GM19023 (cell line): ENCODE data around the gene TUT7.
A peak's percentile ranks its signal among the peaks of the same experiment; 100 is the strongest.

ENCODE experiments used
- ATAC-seq: cut with Tn5 transposase; IDR thresholded peaks from one replicate; pipeline ENCODE4 v1.9.1; 2021; ENCODE audit warnings: mild to moderate bottlenecking, moderate library complexity; ENCODE audit not compliant: unreplicated experiment

Gene TUT7

DNA sequence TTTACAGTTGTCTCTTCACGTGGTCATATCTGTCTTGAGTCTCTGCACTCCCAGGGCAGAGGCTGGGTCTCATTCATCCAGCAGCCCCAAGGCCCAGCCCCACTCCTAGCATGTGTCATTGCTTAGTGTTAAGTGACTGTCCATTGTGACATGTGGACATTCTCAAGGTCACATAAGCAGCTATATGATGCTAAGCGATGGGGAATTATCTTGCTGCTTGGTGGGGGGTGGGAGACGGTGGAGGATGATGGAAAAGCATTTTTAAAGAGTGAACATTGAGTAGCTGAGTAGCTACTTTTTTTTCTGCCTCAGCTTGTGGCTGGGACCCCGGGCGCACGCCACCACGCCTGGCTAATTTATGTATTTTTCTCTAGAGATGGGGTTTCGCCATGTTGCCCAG lies 94.7 kb downstream of the TUT7 start, which contains the start of gene C9orf153:
Gene C9orf153 (minus strand): TSS at position 101 of the 400 bp plus-strand sequence. CDS start 30,054 bp downstream, outside the sequence.
- no peak for ATAC-seq

DNA sequence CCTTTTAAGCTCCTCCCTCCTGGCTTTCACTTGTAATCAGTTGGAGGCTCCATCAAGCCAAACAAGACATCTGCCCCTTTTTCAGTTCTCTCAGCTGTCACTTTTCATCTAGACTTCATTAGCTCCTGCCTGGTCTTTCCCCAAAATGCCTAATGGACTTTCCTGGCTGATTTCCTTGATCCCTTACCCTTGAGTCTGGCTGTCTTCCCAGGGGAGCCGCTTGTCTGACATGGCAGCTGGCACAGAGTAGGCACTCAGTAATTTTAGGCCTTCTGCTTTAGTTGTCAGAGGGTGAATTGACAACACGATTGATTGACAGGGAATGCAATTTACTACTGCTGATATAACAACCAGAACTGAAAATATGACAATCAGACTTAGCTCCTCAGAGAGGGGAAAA lies 96.8 kb downstream of the TUT7 start:
- ATAC-seq: no peak

DNA sequence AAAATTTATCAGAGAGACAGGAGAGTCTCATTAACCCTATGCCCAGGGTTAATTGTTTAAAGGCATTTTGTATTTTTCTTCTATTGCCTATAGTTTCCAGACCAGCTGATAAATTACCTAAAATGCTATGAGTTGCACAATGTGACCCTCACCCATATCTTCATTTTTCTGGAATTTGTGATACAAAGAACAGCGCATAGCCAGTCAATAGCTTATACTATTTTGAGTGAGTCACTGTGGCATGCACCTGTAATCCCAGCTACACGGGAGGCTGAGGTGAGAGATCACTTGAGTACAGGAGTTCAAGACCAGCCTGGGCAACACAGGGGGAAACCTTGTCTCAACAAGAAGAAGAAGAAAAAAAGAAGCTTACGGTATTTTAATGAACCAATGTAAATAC lies 97.6 kb downstream of the TUT7 start:
- no peak for ATAC-seq

DNA sequence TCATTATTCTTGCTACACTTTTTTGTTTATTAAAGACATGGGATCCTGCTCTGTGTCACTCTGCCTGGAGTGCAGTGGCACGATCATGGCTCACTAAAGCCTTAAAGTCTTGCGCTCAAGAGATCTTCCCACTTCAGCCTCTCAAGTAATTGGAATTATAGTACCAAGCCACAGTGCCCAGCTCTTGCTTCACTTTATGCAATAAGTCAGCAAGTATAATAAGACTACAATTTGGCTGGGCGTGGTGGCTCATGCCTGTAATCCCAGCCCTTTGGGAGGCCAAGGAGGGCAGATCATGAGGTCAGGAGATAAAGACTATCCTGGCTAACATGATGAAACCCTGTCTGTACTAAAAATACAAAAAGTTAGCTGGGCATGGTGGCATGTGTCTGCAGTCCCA lies 100.6 kb downstream of the TUT7 start:
- no peak for ATAC-seq

DNA sequence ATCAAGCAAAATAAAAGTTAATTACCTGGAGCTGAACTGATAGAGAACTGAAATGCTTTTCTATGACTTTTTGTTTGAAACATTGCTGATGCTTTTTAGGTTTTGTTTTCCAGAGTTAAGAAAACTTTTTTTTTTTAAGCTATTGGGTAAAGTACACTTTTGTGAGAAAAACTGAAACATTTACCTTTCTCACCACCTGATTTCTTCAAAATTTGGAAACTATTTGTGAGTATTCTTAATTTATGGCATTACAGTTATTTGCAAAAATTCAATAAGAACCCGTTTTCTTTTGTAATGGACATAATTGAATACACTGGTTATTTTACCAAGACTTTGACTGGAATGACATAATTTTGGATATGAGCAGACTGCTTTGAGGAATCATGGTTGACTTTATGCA lies 101.3 kb downstream of the TUT7 start:
- ATAC-seq: no peak

DNA sequence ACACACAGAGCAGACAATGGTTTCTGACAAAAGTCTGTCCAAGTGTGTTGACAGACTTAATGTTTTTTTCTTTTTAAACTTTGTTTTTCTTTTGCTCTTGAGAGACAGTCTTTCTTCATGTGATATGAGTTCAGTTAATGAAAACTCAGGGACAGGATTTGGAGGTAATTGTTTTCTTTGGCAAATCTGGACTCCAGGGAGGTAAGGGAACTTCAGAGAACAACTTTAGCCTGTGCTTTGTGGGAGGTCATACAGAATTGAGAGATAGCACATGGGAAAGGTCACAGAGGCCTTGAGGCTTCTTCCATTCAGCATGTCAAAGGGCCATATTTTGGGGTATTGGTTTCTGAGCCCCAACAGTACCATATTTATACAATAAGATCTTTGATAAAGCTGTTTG lies 104.1 kb downstream of the TUT7 start:
- ATAC-seq: no peak

DNA sequence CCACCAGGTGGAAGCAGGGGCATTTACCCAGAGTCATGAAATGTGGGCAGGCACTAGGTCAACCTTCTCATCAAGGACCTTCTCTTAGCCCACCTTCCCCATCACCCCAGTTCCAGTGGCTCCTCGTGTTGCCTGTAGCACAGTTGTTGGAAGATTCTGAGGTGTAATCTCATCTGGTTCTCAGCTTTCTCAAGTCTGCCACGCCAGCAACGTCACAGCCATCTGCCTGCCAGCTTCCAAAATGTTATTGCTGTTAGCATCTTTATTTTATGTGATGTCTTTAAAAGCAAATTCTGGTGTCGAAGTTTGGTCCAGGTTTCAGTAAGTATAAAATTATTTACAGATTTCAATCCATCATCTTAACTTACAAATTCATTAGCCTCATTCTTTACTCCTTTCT lies 105.5 kb downstream of the TUT7 start:
- ATAC-seq: no peak

DNA sequence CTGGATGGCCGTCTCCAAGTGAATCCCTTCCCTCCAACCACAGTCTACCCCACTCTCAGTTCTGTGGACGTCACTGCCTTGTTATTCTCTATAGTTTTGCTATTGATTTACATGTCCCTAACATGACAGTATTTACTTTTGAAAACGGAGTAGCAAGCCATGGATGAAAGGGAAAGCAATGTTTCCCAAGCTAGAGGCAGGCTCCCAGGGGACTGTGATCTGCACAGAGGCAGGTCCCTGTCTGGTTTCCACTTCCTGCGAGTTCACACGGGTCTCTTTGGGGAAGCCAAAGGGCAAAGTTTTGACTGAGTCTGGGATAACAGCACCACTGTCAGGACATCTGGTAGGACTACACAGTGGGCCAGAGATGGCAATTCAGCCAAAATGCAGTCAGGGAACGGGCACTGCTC lies 107.5 kb downstream of the TUT7 start:
- peak; percentile 79 for ATAC-seq

DNA sequence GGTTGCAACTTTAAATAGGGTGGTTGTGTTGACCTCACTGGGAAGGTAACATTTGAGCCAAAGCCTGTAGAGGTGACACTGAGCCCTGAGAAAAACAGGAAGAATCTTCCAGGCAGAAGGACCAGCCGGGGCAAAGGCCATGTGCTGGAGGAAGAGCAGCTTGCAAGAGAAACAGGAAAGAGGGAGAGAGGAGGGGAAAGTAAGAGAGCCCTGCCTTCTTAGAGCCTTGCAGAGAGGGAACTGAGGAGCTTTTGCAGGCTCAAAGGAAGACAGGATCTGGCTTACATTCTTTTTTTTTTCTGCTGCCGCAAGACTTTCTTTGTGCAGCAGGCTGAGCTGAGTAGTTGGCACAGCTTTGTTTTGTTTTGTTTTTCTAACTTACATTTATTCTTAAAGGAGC lies 112.1 kb downstream of the TUT7 start:
- no peak for ATAC-seq

DNA sequence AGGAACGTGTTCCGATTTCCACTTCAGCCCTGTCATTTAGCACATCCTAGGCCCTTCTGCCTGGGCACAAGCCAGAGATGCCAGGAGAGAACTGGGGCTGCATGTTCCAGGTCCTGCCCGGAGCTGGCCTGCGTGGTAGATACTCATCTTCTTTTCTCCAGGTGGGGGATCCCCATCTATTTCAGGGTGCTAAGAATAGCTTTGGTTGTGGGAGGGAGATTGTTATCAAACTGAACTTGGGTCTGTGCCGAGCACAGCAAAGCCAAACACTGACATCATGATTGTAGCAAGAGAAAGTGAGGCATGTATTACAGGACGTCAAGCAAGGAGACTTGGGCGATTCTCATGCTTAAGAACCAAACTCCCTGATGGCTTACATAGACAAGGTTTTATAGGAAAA lies 113.0 kb downstream of the TUT7 start:
- no peak for ATAC-seq

DNA sequence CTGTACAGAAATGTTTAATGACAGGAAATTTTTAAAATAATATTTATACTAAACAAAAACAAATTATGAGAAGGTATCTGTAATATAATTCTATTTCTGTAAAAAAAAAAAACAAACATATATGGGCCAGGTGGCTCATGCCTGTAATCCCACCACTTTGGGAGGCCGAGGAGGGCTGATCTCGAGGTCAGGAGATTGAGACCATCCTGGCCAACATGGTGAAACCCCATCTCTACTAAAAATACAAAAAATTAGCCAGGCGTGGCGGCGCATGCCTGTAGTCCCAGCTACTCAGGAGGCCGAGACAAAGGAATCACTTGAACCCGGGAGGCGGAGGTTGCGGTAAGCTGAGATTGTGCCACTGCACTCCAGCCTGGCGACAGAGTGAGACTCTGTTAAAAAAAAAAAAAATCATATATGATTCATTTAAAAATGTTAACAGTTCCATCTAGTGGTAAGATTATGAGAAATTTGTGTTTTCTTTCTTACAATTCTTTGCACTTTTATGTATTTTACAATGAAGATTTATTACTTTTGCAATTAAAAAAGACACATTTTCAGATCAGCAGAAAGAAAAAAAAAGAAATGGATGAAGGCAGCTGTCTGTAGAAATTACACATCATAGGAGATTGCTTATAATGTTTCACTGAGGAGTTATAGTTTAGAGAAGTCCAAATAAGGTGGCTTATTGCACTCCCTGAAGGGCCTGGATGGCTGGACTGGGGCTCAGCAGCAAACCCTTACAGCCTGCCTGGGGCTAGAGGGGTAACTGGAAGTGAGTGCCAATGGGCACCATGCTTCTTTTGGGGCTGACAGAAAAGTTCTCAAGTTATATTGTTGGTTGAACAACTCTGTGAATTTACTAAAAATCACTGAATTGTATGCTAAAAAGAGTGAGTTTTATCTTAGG lies 115.1 kb downstream of the TUT7 start:
- ATAC-seq: no peak
